Ramos (cell line): ENCODE results near the gene UBE2E2.

Experiments used
- in situ Hi-C: fragments of 300-500 bp; cut with MboI; formaldehyde crosslinking; loops from one replicate; pipeline ENCODE4 v1.14.3; 2022; ENCODE audit warnings: low sequenced_read_pairs; ENCODE audit not compliant: unreplicated experiment

Gene UBE2E2

GRCh38 chr3:23271876-23272741, 69.0 kb downstream of the UBE2E2 start:
- in situ Hi-C loops, result no loop called here

GRCh38 chr3:23272820-23273219, 69.7 kb downstream of the UBE2E2 start:
- in situ Hi-C loops, result no loop called here

GRCh38 chr3:23275061-23275460, 71.9 kb downstream of the UBE2E2 start:
- in situ Hi-C loops, result no loop called here

- in situ Hi-C loops, result no loop called here
Measured at GRCh38 chr3:23275814-23276213, 72.7 kb downstream of the UBE2E2 start.

GRCh38 chr3:23276913-23277658, 74.0 kb downstream of the UBE2E2 start:
- in situ Hi-C loops, result no loop called here

GRCh38 chr3:23277688-23278087, 74.6 kb downstream of the UBE2E2 start:
- in situ Hi-C loops, result no loop called here

GRCh38 chr3:23283625-23284024, 80.5 kb downstream of the UBE2E2 start:
- in situ Hi-C loops, result no loop called here

- in situ Hi-C loops, result no loop called here
Measured at GRCh38 chr3:23288286-23288685, 85.2 kb downstream of the UBE2E2 start.

- in situ Hi-C loops, result no loop called here
Measured at GRCh38 chr3:23288715-23289114, 85.6 kb downstream of the UBE2E2 start.

GRCh38 chr3:23292432-23292831, 89.3 kb downstream of the UBE2E2 start:
- in situ Hi-C loops, result no loop called here

- in situ Hi-C loops, result no loop called here
Measured at GRCh38 chr3:23294770-23295387, 91.8 kb downstream of the UBE2E2 start.

- in situ Hi-C loops, result no loop called here
Measured at GRCh38 chr3:23301819-23302218, 98.7 kb downstream of the UBE2E2 start.

GRCh38 chr3:23302271-23302670, 99.1 kb downstream of the UBE2E2 start:
- in situ Hi-C loops, result no loop called here

GRCh38 chr3:23303601-23304217, 100.6 kb downstream of the UBE2E2 start:
- in situ Hi-C loops, result no loop called here

GRCh38 chr3:23304424-23304823, 101.3 kb downstream of the UBE2E2 start:
- in situ Hi-C loops, result no loop called here

GRCh38 chr3:23308986-23309625, 106.0 kb downstream of the UBE2E2 start:
- in situ Hi-C loops, result no loop called here

GRCh38 chr3:23312866-23313265, 109.7 kb downstream of the UBE2E2 start:
- in situ Hi-C loops, result no loop called here

- in situ Hi-C loops, result no loop called here
Measured at GRCh38 chr3:23314981-23315762, 112.0 kb downstream of the UBE2E2 start.

GRCh38 chr3:23316924-23317323, 113.8 kb downstream of the UBE2E2 start:
- in situ Hi-C loops, result no loop called here
